NB4 (cell line): ENCODE results near the gene CRISPLD2.

Experiments
- DNase-seq: peaks from one replicate; pipeline ENCODE4 v3.0.0; 2010; ENCODE audit warnings: low read depth
- H3K4me3 ChIP-seq: one replicate; pipeline ENCODE4 v1.5.1; 2011; ENCODE audit warnings: mild to moderate bottlenecking, low read depth, low read length, moderate library complexity
- MYC ChIP-seq: IDR thresholded peaks from 2 replicates; pipeline ENCODE4 v1.6.1; 2011; ENCODE audit warnings: low read depth, low read length
- POLR2A ChIP-seq: IDR thresholded peaks from 2 replicates; pipeline ENCODE4 v1.6.1; 2011; ENCODE audit warnings: mild to moderate bottlenecking; ENCODE audit not compliant: insufficient read length; ENCODE audit errors: extremely low read depth
- TF ChIP-seq, protein P1 (sequence below): IDR thresholded peaks from 2 replicates; pipeline ENCODE4 v1.6.1; 2011; ENCODE audit warnings: low read depth, low read length
- TF ChIP-seq, protein P2 (sequence below): IDR thresholded peaks from one replicate; pipeline ENCODE4 v1.5.1; 2012; ENCODE audit warnings: low read depth, low read length

CRISPLD2 gene

DNA sequence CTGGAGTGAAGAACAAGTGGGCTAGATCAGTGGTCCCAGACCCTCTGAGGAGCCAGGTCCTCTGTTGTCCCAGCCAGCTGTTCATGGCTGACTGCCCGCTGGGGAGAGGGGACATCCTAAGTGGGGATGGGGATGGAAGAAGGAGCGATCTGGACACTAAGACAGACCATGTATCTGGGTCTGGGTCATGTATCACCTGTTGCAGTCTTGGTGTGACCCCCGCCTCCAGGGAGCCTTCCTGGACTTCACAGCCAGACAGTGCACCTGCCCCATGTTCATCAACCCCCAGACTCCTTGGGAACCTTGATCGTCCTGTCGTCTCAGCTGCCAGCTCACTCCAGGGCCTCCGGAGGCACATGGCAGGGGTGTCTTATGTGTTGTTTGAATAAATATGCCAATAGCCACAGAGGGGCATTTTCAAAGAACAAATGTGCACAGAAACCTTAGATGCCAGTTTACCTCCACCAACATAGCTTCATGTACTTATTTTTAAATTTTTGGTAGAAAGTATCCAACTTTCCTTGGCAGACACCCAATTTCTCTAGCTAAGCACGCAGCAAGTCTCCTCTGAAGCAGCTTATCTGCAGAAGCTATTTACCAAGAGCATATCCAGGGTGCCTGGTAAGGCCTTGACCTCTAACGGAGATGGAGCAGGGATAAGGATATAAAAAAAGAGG is 43.2 kb downstream of the CRISPLD2 start:
- TF ChIP-seq, protein P1, sequence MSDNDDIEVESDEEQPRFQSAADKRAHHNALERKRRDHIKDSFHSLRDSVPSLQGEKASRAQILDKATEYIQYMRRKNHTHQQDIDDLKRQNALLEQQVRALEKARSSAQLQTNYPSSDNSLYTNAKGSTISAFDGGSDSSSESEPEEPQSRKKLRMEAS = no peak
- TF ChIP-seq, protein P2, sequence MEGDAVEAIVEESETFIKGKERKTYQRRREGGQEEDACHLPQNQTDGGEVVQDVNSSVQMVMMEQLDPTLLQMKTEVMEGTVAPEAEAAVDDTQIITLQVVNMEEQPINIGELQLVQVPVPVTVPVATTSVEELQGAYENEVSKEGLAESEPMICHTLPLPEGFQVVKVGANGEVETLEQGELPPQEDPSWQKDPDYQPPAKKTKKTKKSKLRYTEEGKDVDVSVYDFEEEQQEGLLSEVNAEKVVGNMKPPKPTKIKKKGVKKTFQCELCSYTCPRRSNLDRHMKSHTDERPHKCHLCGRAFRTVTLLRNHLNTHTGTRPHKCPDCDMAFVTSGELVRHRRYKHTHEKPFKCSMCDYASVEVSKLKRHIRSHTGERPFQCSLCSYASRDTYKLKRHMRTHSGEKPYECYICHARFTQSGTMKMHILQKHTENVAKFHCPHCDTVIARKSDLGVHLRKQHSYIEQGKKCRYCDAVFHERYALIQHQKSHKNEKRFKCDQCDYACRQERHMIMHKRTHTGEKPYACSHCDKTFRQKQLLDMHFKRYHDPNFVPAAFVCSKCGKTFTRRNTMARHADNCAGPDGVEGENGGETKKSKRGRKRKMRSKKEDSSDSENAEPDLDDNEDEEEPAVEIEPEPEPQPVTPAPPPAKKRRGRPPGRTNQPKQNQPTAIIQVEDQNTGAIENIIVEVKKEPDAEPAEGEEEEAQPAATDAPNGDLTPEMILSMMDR = no peak
- no peak for TF ChIP-seq POLR2A
- no peak for TF ChIP-seq MYC
- H3K4me3 ChIP-seq = no peak overlapping the region
- DNase-seq = no peak

DNA sequence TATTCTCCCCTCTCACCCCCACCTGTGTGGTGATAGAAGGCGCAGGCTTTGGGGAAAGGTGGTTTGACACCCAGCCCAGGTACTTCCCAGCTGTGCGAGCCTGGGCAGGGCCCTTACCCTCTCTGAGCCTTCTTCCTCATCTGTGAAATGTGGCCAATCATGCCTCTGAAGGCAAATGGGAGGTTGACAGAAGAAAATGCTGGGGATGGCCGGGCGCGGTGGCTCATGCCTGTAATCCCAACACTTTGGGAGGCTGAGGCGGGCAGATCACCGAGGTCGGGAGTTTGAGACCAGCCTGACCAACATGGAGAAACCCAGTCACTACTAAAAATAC is 43.7 kb downstream of the CRISPLD2 start:
- DNase-seq = no peak
- no peak overlapping the region for H3K4me3 ChIP-seq
- TF ChIP-seq, protein P2 = no peak
- TF ChIP-seq POLR2A (no peak), MYC (no peak)
- TF ChIP-seq, protein P1 = no peak

DNA sequence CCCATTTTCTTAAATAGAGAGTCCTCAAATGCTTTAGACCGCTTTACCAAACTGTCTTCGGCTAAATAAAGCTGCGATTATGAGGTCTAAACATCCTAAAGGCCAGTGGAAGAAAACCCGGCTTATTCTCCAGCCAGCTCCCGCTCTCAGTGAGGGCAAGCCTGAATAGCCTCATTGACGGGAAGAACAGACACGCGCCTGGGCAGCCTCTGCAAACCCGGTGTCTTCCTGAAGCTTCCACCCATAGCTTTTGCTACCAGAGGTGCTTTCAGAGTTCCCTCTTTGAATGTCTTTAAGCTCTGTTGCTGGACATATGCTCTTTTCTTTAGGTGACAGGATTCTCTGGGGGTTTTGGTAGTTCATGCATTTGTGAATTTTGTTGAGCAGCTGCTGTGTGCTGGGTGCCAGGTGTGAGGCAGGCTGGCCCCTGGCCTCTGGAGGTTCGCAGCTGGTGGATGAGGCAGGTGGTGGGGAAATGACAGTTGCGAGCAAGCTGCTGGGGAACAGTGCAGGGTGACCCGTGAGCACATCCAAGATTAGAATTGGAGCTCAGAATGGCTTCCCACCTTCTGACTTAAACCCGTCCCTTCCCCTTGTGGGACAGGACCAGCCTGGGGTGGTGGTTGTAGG is 44.7 kb downstream of the CRISPLD2 start:
- DNase-seq = no peak
- no peak overlapping the region for H3K4me3 ChIP-seq

DNA sequence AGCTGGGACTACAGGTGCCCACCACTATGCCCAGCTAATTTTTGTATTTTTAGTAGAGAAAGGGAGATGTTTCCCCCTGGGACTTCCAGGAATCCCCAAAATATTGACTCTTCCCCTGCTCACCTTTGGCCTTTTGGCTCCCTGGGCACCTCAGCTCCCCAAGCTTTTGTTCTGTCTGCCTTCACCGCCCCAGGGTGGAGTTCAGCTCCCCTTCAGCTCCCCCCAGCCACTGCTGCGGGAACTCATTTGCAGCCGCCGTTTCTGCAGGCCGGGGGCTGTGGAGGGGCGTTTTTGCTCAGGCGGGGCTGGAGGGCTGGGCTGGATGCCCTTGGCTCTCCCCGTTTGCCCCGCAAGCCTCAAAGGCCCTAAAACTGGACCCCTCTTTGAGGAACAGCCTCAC is 47.9 kb downstream of the CRISPLD2 start:
- H3K4me3 ChIP-seq = no peak overlapping the region
- TF ChIP-seq, protein P2 = no peak
- no peak for DNase-seq

More for the DNA sequence above, 44.7 kb downstream of the CRISPLD2 start:
- TF ChIP-seq, protein P1 = no peak
- TF ChIP-seq, protein P2 = no peak
- TF ChIP-seq MYC (no peak), POLR2A (no peak)

DNA sequence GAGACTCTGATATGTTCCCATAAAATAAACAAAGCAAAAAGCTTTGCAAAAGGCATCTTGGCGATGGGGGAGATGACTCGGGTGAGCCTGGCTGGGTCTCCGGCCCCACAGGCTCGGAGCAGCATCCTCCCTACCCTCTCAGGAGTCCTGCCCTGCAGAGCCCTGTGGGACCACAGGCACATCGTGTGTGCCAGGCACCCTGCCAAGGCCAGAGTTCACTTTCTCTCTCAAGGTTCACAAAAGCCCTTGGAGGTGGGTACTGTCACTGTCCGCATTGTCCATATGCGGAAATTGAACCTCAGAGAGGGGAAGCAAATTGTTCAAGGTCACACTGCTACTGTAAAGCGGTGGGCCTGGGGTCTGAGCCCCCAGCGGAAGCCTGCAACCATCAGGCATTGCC is 48.5 kb downstream of the CRISPLD2 start:
- TF ChIP-seq MYC = no peak
- TF ChIP-seq, protein P2 = no peak
- no peak for TF ChIP-seq POLR2A
- TF ChIP-seq, protein P1 = no peak

DNA sequence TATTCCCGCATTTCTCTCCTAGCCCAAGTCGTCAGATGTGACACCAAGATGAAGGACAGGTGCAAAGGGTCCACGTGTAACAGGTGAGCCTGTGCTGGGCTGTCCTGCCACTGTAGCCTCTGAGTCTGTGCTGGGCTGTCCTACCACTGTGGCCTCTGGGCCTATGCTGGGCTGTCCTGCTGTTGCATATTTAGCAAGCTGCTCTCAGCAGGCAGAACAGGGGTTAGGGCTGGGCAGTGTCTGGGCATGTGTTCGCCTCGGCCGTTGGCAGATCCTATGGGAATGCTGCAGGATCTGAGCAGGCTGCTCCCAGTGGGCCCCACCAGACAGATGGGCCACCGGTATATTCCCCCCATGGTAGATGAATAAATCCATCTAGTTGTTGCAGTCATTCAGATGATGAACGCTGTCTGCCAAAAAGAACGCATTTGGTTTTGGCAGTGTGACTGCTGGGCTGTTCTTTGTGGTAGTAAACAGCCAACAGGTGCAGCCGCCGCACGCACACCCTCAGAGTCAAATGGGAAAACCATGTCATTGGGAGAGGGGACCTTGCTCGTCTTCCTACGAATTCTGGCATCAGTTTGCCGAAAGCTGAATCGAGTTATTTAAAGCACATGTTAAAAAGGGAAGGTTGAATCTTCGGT is 49.2 kb downstream of the CRISPLD2 start:
- DNase-seq = no peak
- H3K4me3 ChIP-seq = no peak overlapping the region
- TF ChIP-seq POLR2A (no peak), MYC (no peak)
- TF ChIP-seq, protein P2 = no peak
- TF ChIP-seq, protein P1 = no peak

More for the DNA sequence above, 48.5 kb downstream of the CRISPLD2 start:
- H3K4me3 ChIP-seq = no peak overlapping the region
- DNase-seq = no peak
